Endothelial cell of umbilical vein (primary cell): ENCODE results near the gene GOLGA2.

Experiments used
- CTCF ChIP-seq, 2 donors: IDR thresholded peaks; 1 replicate in 1 of 2; 2 replicates in 1 of 2; pipeline ENCODE4 v1.5.1; 2011; ENCODE audit warnings: low read length in 2 of 2, mild to moderate bottlenecking in 2 of 2, moderate library complexity in 2 of 2, control low read depth in 1 of 2, inconsistent platforms in 1 of 2, low read depth in 1 of 2; ENCODE audit not compliant: insufficient read depth in 1 of 2; ENCODE audit errors: extremely low read depth in 1 of 2
- MYC ChIP-seq: IDR thresholded peaks from one replicate; pipeline ENCODE4 v1.6.1; 2011; ENCODE audit warnings: mild to moderate bottlenecking, low read depth, low read length
- POLR2A ChIP-seq: IDR thresholded peaks from 2 replicates; pipeline ENCODE4 v1.6.1; 2012; ENCODE audit warnings: low read depth, mild to moderate bottlenecking, control low read depth, low read length
- POLR2AphosphoS5 ChIP-seq: IDR thresholded peaks from 2 replicates; pipeline ENCODE4 v1.6.1; 2012; ENCODE audit warnings: low read depth, mild to moderate bottlenecking, control low read depth, low read length, moderate library complexity; ENCODE audit not compliant: insufficient read depth

- TF ChIP-seq POLR2A, result no peak
- TF ChIP-seq MYC, result no peak
- no peak for TF ChIP-seq CTCF (IDR thresholded peaks at IDR 0.05; ENCODE audit: extremely low read depth in 1 of 2, insufficient read depth in 1 of 2, low read depth in 1 of 2, low read length in 2 of 2)
- no peak for TF ChIP-seq POLR2AphosphoS5
Measured at GRCh38 chr9:128258326-128258725, 17.5 kb downstream of the GOLGA2 start.
